H1 (cell line): Measurements from ENCODE around the gene CEMP1.
"Not testable (repeated sequence)": the region's sequence is repeated elsewhere in the genome, so short reads cannot be mapped to it uniquely, and the experiment has no call there.

Experiments
- CTCF ChIP-seq, 3 experiments: IDR thresholded peaks; 1 replicate in 2 of 3; 2 replicates in 1 of 3; pipeline versions ENCODE4 v1.5.1 to v1.6.1; 2011; ENCODE audit warnings: low read length in 3 of 3, mild to moderate bottlenecking in 3 of 3, inconsistent platforms in 2 of 3, low read depth in 1 of 3, moderate library complexity in 1 of 3; ENCODE audit not compliant: insufficient read depth in 1 of 3; ENCODE audit errors: control extremely low read depth in 1 of 3
- EZH2 ChIP-seq: fragments of 200-600 bp; sonication (generic); IDR thresholded peaks from 2 replicates; pipeline ENCODE4 v1.7.1; 2012; ENCODE audit warnings: low read depth, mild to moderate bottlenecking, moderate library complexity, low read length, inconsistent platforms; ENCODE audit not compliant: severe bottlenecking
- POLR2A ChIP-seq, 2 experiments: IDR thresholded peaks; 1 replicate in 1 of 2; 2 replicates in 1 of 2; pipeline ENCODE4 v1.6.1; 2011; ENCODE audit warnings: low read depth in 2 of 2, low read length in 2 of 2, mild to moderate bottlenecking in 2 of 2; ENCODE audit errors: control extremely low read depth in 1 of 2
- POLR2AphosphoS5 ChIP-seq: IDR thresholded peaks from 2 replicates; pipeline ENCODE4 v1.6.1; 2011; ENCODE audit warnings: low read depth, low read length
- SIN3A ChIP-seq, 2 experiments: IDR thresholded peaks in 1 of 2; conservative IDR thresholded peaks in 1 of 2; 2 replicates each; pipeline ENCODE4 v1.6.1; 2011 to 2012; ENCODE audit warnings: low read length in 2 of 2, improper control_type of control experiment in 1 of 2, low read depth in 1 of 2, mild to moderate bottlenecking in 1 of 2
- TF ChIP-seq, protein P1 (sequence below): IDR thresholded peaks from 2 replicates; pipeline ENCODE4 v1.6.1; 2012; ENCODE audit warnings: inconsistent platforms

- TF ChIP-seq, protein P1, sequence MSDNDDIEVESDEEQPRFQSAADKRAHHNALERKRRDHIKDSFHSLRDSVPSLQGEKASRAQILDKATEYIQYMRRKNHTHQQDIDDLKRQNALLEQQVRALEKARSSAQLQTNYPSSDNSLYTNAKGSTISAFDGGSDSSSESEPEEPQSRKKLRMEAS: not testable (repeated sequence)
- TF ChIP-seq SIN3A (conservative IDR thresholded peaks at IDR 0.05 in 1 of 2, IDR thresholded peaks at IDR 0.05 in 1 of 2; ENCODE audit: low read depth in 1 of 2, low read length in 2 of 2); POLR2AphosphoS5; CTCF (IDR thresholded peaks at IDR 0.05; ENCODE audit: control extremely low read depth in 1 of 3, insufficient read depth in 1 of 3, low read depth in 1 of 3, low read length in 3 of 3); EZH2; POLR2A (IDR thresholded peaks at IDR 0.05; ENCODE audit: control extremely low read depth in 1 of 2, low read depth in 2 of 2, low read length in 2 of 2): not testable (repeated sequence)
These were observed 25.9 kb upstream of the CEMP1 start for GRCh38 chr16:2557150-2557549.
